Measurements from ENCODE around the gene FZD4.
"Not testable (repeated sequence)": the region's sequence is repeated elsewhere in the genome, so short reads cannot be mapped to it uniquely, and the experiment has no call there.

FZD4 gene

DNA sequence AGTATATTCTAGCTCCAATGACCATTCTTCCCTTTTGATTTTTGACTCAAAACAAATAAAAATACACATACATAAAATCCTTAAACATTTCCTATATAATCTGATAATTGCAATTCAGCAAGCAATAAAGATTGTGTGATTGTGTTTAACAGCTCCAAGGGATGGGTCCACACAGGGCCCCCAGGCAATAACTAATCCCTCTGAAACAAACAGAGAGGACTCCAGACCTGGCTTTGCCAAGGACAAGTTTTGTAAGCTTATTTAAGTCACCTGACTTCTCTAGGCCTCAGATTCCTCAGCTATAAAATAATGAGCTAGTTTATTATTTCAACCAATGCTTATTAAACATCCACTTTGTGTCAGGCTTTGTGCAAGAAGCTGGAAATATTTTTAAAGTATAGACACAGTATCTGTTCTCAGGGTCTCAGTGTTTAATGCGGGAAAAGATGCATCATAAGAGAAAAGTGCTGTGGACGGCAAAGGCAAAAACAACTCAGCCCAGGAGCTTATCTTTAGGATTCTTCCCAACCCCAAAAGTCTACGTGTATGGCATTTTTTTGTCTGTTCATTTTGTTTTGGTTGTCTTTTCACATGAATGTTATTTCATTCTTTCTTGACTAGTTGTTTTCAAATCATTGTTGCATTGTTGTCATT, 20.1 kb downstream of the FZD4 start:
- DNase-seq = no peak

GRCh38 chr11:86934582-86934900, 20.7 kb downstream of the FZD4 start:
- DNase-seq = no peak

GRCh38 chr11:86933891-86934581, 21.2 kb downstream of the FZD4 start:
- no peak for DNase-seq

- no peak for DNase-seq
Measured at GRCh38 chr11:86932924-86933875, 22.0 kb downstream of the FZD4 start.

DNA sequence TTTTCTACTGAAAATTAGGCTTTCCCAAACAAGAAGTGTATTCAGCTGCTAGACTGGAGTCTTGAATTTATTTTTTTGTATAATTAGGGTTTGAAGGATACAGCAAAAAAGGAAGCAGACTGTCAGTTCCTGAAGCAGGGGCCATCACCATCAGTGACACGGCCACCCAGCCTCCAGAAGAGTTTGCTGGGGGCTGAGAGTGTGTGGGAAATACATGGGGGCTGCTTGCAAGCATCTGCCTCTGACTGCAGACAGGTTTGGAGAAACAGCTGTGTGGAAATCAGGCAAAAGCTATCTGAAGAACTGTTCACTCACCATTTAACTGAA, 23.0 kb downstream of the FZD4 start:
- DNase-seq = no peak

DNA sequence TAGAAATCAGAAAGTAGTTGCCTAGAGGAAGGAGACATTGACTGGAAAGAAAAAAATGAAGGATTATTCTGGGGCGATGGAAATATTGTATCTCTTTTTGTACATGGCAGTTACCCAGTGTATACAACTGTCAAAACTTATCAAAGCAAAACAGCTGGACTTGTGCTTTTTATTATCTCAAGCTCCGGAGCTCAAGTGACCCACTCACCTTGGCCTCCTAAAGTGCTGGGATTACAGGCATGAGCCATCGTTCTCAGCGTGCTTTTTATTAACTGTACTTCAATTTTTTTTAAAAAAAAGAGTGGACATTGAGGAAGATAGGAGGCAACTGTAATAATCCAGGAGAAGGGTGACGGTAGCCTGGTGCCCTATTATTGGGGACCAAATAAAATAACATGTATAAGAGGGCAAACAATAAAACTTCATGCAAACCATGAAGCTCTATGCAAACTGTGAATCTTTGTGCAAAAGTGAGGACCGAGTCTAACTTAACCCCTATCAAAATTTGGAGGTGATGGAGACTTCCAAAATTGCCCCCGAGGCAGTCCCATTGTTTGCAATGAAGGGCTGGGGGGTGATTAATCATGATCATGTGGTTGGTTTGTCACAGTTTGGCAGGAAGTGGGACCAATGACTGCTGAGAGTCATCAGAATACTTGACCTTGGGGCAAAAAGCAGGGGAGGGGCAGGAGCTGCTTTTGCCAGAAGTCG, 23.5 kb downstream of the FZD4 start:
- no peak for DNase-seq

DNA sequence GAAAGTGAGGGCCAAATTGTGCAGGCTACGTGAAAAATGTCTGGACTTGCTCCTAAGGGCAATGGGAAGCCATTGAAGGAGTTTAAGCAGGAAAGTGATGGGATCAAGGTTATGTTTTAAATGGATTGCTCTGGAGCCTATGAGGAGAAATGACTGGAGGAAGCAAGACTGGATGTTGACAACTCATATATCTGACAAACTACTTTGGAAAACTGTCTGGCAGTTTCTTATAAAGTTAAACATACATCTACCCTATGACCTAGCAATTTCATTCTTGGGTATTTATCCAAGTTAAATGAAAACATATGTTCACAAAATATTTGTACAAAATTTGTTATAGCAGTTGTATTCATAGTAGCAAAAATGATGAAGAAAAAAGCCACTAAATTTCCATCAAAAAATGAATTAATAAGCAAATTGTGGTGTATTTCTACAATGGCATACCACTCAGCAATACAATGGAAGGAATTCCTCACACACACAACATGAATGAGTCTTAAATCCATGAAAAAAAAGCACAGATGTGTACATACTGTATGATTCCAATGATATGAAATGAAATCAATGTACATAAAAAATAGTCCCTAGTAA, 24.1 kb downstream of the FZD4 start:
- no peak for DNase-seq

DNA sequence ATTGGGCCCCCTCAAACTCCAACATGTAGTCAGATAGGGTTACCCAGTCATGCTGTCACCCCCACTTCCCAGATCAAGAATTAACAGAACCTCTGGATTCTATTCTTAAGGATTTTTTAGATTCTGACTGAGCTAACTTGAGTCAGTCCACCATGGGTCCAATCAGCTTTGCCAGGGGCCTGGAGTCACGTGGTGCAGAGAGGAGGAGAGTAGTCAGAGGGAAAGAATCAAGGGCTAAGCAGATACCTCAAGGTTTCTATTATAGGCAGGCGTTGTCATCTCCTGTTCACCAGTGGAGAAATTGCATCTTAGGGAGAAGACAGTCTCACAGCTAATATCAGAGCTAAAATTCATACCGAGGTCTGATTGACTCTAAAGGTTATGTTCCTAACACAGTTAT, 28.2 kb downstream of the FZD4 start:
- no peak for DNase-seq

- no peak for DNase-seq
Measured at GRCh38 chr11:86923999-86924766, 31.0 kb downstream of the FZD4 start.

DNA sequence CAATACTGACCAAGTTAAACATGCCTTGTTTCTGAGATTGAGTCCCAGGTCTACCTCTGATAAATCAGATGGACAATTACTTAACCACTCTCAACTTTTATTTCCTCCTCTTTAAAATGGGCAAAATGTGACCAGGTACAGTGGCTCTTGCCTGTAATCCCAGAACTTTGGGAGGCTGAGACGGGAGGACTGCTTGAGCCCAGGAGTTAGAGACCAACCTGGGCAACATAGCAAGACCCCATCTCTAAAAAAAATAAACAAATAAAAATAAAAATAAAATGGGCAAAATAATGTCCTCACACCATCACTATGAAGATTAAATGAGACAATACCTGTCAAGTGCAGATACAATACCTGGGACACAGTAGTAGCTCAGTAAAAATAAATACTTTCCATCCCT, 33.0 kb downstream of the FZD4 start:
- DNase-seq = no peak

DNA sequence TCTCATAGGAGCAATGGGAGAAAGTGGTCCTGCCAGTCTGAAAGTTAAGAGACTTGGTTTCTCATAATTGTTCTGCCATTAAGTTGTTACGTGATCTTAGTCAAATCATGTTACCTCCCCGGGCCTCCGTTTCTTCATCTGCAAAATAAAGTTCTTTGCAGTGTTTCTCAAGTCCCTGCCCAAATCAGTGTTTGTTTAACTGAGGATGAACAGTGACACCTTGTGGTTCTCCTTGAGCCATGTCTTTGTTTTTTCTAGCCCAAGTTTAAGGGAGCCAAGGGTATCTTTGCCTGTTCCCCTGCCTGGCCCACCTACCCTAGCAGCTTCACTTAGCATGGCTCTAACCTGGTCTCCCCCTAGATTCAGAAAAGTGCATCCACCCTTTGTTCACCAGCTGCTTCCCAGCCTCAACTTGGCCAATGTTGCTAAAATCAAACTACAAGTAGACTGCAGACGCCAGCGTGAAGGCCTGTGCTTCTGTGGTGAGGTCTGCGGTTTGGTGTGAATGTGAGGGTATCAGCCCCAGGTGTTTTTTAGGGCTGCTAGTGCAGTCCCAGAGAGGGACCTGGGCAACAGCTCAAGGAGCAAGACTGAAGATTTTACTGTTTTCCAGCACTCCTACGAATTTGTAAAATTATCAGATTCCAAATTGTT, 35.5 kb downstream of the FZD4 start:
- DNase-seq = no peak

DNA sequence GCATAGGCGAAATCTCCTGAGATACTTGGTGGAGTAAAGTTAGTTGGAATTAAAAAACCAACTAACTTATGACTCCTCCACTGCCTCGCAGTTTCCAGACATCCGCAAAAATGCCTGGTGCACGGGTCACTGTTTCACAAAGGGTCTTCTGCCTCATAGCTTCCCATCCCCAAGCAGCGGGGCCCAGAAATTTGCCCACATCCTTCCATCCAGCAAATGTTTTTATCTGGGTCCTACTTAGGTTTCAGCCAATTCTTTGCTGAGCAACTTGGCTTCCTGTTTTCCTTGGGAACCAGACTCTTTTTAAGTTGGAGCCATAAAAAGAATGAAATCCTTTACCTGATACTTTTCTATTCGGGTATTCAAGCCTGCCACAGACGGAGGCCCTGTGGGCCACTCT, 36.2 kb downstream of the FZD4 start:
- DNase-seq = no peak

- DNase-seq = no peak
Measured at GRCh38 chr11:86918496-86918895, 36.7 kb downstream of the FZD4 start.

DNA sequence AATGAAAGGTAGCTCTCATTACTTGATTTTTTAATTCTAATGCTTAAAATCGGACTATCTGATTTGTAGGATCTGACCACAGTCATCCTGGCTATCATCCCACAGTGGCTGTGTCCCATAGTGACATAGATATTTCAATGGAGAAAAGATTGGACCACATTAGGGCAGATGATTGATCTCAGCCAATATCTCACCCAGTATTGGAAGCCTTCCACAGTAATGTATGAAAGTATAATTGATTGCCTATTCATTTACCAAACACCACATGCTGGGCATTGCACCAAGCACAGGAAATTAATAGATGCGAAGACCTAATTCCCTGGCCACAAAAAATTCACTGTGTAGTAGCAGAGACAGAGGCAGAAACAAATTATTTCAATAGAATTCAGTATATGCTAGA, 37.6 kb downstream of the FZD4 start:
- no peak for DNase-seq

- no peak for DNase-seq
Measured at GRCh38 chr11:86916330-86916729, 38.9 kb downstream of the FZD4 start.

DNA sequence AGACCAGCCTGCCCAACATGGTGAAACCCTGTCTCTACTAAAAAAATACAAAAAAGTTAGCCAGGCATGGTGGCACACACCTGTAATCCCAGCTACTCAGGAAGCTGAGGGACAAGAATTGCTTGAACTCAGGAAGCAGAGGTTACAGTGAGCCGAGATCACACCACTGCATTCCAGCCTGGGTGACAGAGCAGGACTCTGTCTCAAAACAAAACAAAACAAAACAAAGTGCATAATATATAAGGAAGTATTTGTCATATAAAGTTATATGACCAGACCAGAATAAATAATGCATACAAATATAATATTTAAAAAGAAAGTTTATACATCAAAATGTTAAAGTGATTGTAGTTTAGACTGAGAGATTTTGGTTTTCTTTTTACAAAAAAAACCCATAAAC, 39.3 kb downstream of the FZD4 start:
- DNase-seq = not testable (repeated sequence)

DNA sequence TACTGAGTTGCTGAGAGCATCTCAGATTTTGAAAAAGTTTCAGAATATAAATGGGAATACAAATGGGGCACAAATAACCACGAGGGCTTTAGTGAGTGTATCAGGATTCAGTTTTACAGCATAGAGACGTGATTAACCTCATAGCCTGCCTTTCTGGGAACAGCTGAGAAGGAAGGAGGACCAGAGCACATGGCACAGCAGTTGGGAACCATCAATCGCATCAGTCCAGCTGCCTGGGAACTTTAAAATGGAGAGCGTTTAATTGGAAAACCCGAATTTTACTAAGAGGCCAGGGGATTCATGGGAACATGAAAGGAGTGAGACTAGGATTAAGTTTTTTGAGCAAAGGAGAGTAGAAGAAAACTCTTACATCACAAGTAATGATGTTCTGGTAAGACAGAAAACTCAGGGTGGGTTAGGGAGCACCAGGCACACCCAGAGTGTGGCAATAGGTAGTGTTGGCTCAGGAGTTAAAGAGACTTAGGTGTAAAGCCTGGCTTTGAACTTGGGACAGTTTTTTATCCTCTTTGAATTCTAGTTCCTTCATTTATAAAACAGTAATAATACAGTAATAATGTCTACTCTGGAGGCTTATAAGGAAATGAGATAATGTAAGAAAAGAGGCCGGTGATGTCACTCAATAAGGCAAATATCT, 40.2 kb downstream of the FZD4 start:
- no peak for DNase-seq

GRCh38 chr11:86912238-86912637, 43.0 kb downstream of the FZD4 start:
- DNase-seq = no peak

GRCh38 chr11:86910592-86910991, 44.6 kb downstream of the FZD4 start:
- no peak for DNase-seq

GRCh38 chr11:86906198-86906597, 49.0 kb downstream of the FZD4 start:
- DNase-seq = no peak

- no peak for DNase-seq
Measured at GRCh38 chr11:86905252-86905651, 49.9 kb downstream of the FZD4 start.

All from GF-D8 (cell line).